IMR-90 (cell line): ENCODE data around the gene PP2D1. TPM values are rescaled to one million over a fixed set of nuclear protein-coding genes. Genes with fewer than 3 reads are reported as not detected.

Experiments
- ATAC-seq: fragments of 200-7000 bp; cut with Tn5 transposase; 2 replicates; pipeline ENCODE4 v1.9.1; 2020; ENCODE audit warnings: low read depth, mild to moderate bottlenecking, moderate library complexity
- BruUV-seq: library from RNA; stranded (reverse); fragments of 400-500 nt; replicated peaks from 2 replicates; lab custom pipeline; 2021; lab: Mats Ljungman, UMichigan
- CTCF ChIA-PET: fragments of 300-600 bp; formaldehyde crosslinking; extraction: SDS; loops from one replicate; lab custom pipeline; 2021; ENCODE audit warnings: antibody characterized with exemption; lab: Yijun Ruan, JAX
- POLR2A ChIA-PET: fragments of 300-600 bp; sonication (Branson Sonifier 250); formaldehyde crosslinking; loops from one replicate; lab custom pipeline; 2022; ENCODE audit warnings: antibody characterized with exemption; ENCODE audit not compliant: unreplicated experiment; lab: Charles Lee
- DNase-seq: peaks from one replicate; pipeline ENCODE4 v3.0.0; 2013
- H2AFZ ChIP-seq: replicated peaks from 2 replicates; pipeline ENCODE3; 2013; ENCODE audit warnings: low read length, mild to moderate bottlenecking; ENCODE audit not compliant: poor library complexity
- H2AK5ac ChIP-seq: 2 replicates; pipeline ENCODE4 v1.6.1; 2013; ENCODE audit warnings: low read depth, low read length, inconsistent platforms
- H2AK9ac ChIP-seq: replicated peaks from 2 replicates; pipeline ENCODE3; 2013; ENCODE audit warnings: mild to moderate bottlenecking, low read depth, low read length, moderate library complexity; ENCODE audit not compliant: poor library complexity
- H2BK120ac ChIP-seq: 2 replicates; pipeline ENCODE4 v1.6.1; 2013; ENCODE audit warnings: low read depth, low read length, inconsistent platforms
- H2BK15ac ChIP-seq: 3 replicates; pipeline ENCODE4 v1.6.1; 2013; ENCODE audit warnings: low read depth, low read length, inconsistent platforms
- H2BK20ac ChIP-seq: 2 replicates; pipeline ENCODE4 v1.6.1; 2013; ENCODE audit warnings: low read depth, mild to moderate bottlenecking, inconsistent platforms, low read length, moderate library complexity
- H2BK5ac ChIP-seq: 2 replicates; pipeline ENCODE4 v1.6.1; 2013; ENCODE audit warnings: mild to moderate bottlenecking, low read depth, low read length, inconsistent platforms; ENCODE audit not compliant: poor library complexity, severe bottlenecking
- H3K14ac ChIP-seq: replicated peaks from 2 replicates; pipeline ENCODE4 v1.6.1; 2013; ENCODE audit warnings: low read depth, low read length, inconsistent platforms
- H3K18ac ChIP-seq: 2 replicates; pipeline ENCODE4 v1.6.1; 2013; ENCODE audit warnings: low read depth, low read length, control low read depth
- H3K23ac ChIP-seq: 2 replicates; pipeline ENCODE4 v1.6.1; 2013; ENCODE audit warnings: low read depth, low read length, inconsistent platforms
- H3K27ac ChIP-seq: 2 replicates; pipeline ENCODE4 v1.5.1; 2013; ENCODE audit warnings: mild to moderate bottlenecking, control low read depth, low read length; ENCODE audit not compliant: insufficient read depth
- H3K27me3 ChIP-seq: 2 replicates; pipeline ENCODE4 v1.6.1; 2013; ENCODE audit warnings: low read length; ENCODE audit not compliant: control insufficient read depth, insufficient read depth
- H3K36me3 ChIP-seq: 2 replicates; pipeline ENCODE4 v1.6.1; 2013; ENCODE audit warnings: low read length, mixed read lengths; ENCODE audit not compliant: control insufficient read depth, insufficient read depth
- H3K4ac ChIP-seq: 2 replicates; pipeline ENCODE4 v1.6.1; 2013; ENCODE audit warnings: low read depth, low read length, inconsistent platforms
- H3K4me1 ChIP-seq: 2 replicates; pipeline ENCODE4 v1.6.1; 2013; ENCODE audit warnings: low read length, mixed read lengths; ENCODE audit not compliant: control insufficient read depth, insufficient read depth
- H3K4me2 ChIP-seq: 2 replicates; pipeline ENCODE4 v1.6.1; 2013; ENCODE audit warnings: low read depth, mild to moderate bottlenecking, control low read depth, low read length, moderate library complexity
- H3K4me3 ChIP-seq: 2 replicates; pipeline ENCODE4 v1.5.1; 2013; ENCODE audit warnings: low read depth, mild to moderate bottlenecking, control low read depth, low read length, moderate library complexity; ENCODE audit not compliant: insufficient read depth
- H3K56ac ChIP-seq: 2 replicates; pipeline ENCODE4 v1.6.1; 2013; ENCODE audit warnings: low read length, inconsistent platforms; ENCODE audit not compliant: insufficient read depth; ENCODE audit errors: extremely low read depth
- H3K79me1 ChIP-seq, 2 experiments: 2 replicates each; pipeline ENCODE4 v1.6.1; 2013; ENCODE audit warnings: low read length in 2 of 2, inconsistent platforms in 1 of 2, low read depth in 1 of 2
- H3K9ac ChIP-seq: 2 replicates; pipeline ENCODE4 v1.6.1; 2013; ENCODE audit warnings: low read depth, low read length, control low read depth
- H3K9me1 ChIP-seq: 2 replicates; pipeline ENCODE4 v1.6.1; 2013; ENCODE audit warnings: low read length, inconsistent platforms; ENCODE audit not compliant: insufficient read depth
- H3K9me3 ChIP-seq: 2 replicates; pipeline ENCODE4 v1.6.1; 2013; ENCODE audit warnings: low read length; ENCODE audit not compliant: control insufficient read depth, insufficient read depth
- H4K20me1 ChIP-seq: 2 replicates; pipeline ENCODE4 v1.6.1; 2013; ENCODE audit warnings: low read length, inconsistent platforms; ENCODE audit not compliant: insufficient read depth
- H4K5ac ChIP-seq: 2 replicates; pipeline ENCODE4 v1.6.1; 2013; ENCODE audit warnings: mild to moderate bottlenecking, low read depth, low read length, control low read depth
- H4K8ac ChIP-seq, 2 experiments: 2 replicates each; pipeline ENCODE4 v1.6.1; 2013; ENCODE audit warnings: low read depth in 2 of 2, low read length in 2 of 2, control low read depth in 1 of 2, inconsistent platforms in 1 of 2
- H4K91ac ChIP-seq: 2 replicates; pipeline ENCODE4 v1.6.1; 2013; ENCODE audit warnings: low read depth, low read length, inconsistent platforms; ENCODE audit not compliant: insufficient read depth
- MXI1 ChIP-seq: IDR thresholded peaks from 2 replicates; pipeline ENCODE4 v1.6.1; 2012; ENCODE audit warnings: low read depth, mild to moderate bottlenecking, low read length, moderate library complexity, borderline replicate concordance
- NFE2L2 ChIP-seq: fragments of 150-350 bp; IDR thresholded peaks from 2 replicates; pipeline ENCODE4 v1.6.1; 2016; ENCODE audit warnings: low read depth, mild to moderate bottlenecking, low read length
- RCOR1 ChIP-seq: IDR thresholded peaks from 2 replicates; pipeline ENCODE4 v1.6.1; 2012; ENCODE audit warnings: mild to moderate bottlenecking, low read length, improper control_type of control experiment; ENCODE audit not compliant: insufficient replicate concordance
- WGBS, 2 experiments: methylation state at CpG; one replicate each; pipeline versions ENCODE4 v1.1.5 to v1.1.7; 2013; ENCODE audit warnings: missing lambda C conversion rate in 2 of 2; ENCODE audit not compliant: insufficient read length in 1 of 2; ENCODE audit errors: extremely low coverage in 2 of 2; 5-methylcytosine and 5-hydroxymethylcytosine counted together
- dilution Hi-C: fragments of 300-500 bp; cut with HindIII; formaldehyde crosslinking; loops from one replicate; pipeline ENCODE4 v1.14.3; 2018; ENCODE audit warnings: low sequenced_read_pairs; ENCODE audit not compliant: unreplicated experiment
- in situ Hi-C: fragments of 300-500 bp; cut with MboI; formaldehyde crosslinking; loops from 3 replicates; pipeline ENCODE4 v1.14.3; 2019; ENCODE audit warnings: low sequenced_read_pairs, inconsistent platforms, mixed read lengths
- intact Hi-C: fragments of 100-400 bp; cut with micrococcal nuclease; formaldehyde crosslinking; loops from 2 replicates; pipeline ENCODE4 v1.10.0; 2022
- polyA plus RNA-seq, 3 experiments: library from polyadenylated mRNA; depleted of rRNA; stranded (reverse); fragments of >200 nt; gene quantifications; 2 replicates each; pipeline ENCODE4 v1.2.3, GENCODE V29; 2012; ENCODE audit warnings: low replicate concordance in 1 of 3
- total RNA-seq: library from RNA; depleted of rRNA; stranded (reverse); fragments of >200 nt; gene quantifications from 2 replicates; pipeline ENCODE4 v1.2.3, GENCODE V29; 2012

Gene PP2D1
- total and polyA plus RNA-seq, 2 of the 4 experiments (the other 2 are of a cell fraction): not detected

GRCh38 chr3:19945534-19945933, 66.5 kb downstream of the PP2D1 start:
- Histone ChIP-seq H2BK120ac (no peak overlapping the region), H3K23ac (no peak overlapping the region), H3K79me1 (peaks cover 5 to 13% of the 10 kb centered on the region in 2 experiments; a peak in 2 of 4 replicates), H3K56ac (no peak overlapping the region), H3K9me1 (no peaks in the 10 kb centered on the region; the same call in 1 of the 2 replicates), H2BK20ac (no peak overlapping the region), H3K36me3 (no peaks in the 10 kb centered on the region; the same call in 1 of the 2 replicates), H2AFZ (no peak overlapping the region), H4K5ac (no peak overlapping the region), H3K4me3 (no peak overlapping the region), H4K8ac (peak overlapping the region in 1 of 2 experiments; percentile 91; a peak in 1 of 4 replicates), H3K18ac (no peak overlapping the region), H3K4me1 (peaks cover 6% of the 10 kb centered on the region; the same call in 1 of the 2 replicates), H3K27ac (no peak overlapping the region), H2BK15ac (no peak overlapping the region), H4K20me1 (peaks cover 23% of the 10 kb centered on the region), H3K14ac (no peak overlapping the region), H2AK5ac (no peak overlapping the region), H3K9me3 (no peaks in the 10 kb centered on the region), H2AK9ac (no peak overlapping the region), H3K4me2 (no peak overlapping the region), H3K4ac (no peak overlapping the region), H3K27me3 (no peaks in the 10 kb centered on the region), H3K9ac (no peak overlapping the region), H2BK5ac (no peak overlapping the region), H4K91ac (no peak overlapping the region)
- no peak for ATAC-seq
- BruUV-seq: no TSS peak
- dilution Hi-C loops (no loop called here), in situ Hi-C loops (loop anchor here (10.0 kb wide), 1 partner anchor 239 kb away; the partner anchor contains the start of gene SGO1), intact Hi-C loops (loop anchor here (5.0 kb wide), 2 partner anchors 97 to 242 kb away; partner anchors contain the start of genes KAT2B and SGO1)
- 95% methylated on average over 6 of the region's 9 CpGs; no CpG with 5 or more reads in 1 of the 2 experiments for WGBS, 2 experiments
- TF ChIP-seq NFE2L2 (no peak), RCOR1 (no peak), MXI1 (no peak)
- DNase-seq: no peak
- ChIA-PET POLR2A (interaction anchor here (0.5 kb wide), 1 partner anchor 10 kb away, joined by 6 read pairs; no protein-coding TSS in a partner anchor), CTCF (no interaction called here)
